ENCODE measurements around the gene LRRC74A.
"Not testable (repeated sequence)": the region's sequence is repeated elsewhere in the genome, so short reads cannot be mapped to it uniquely, and the experiment has no call there.

The LRRC74A gene

GRCh38 chr14:76883447-76883846 is 57.2 kb downstream of the LRRC74A start:
- H3K36me3 ChIP-seq (ENCODE audit: control insufficient read depth in 2 of 2, insufficient read depth in 2 of 2, low read length in 2 of 2) = no peaks in the 10 kb centered on the region
- no peak overlapping the region for H3K4me3 ChIP-seq (ENCODE audit: low read length in 2 of 2)
- H3K4me1 ChIP-seq (ENCODE audit: control insufficient read depth in 2 of 2, insufficient read depth in 2 of 2, low read length in 2 of 2) = no peaks in the 10 kb centered on the region
- no peak overlapping the region for H3K27ac ChIP-seq (ENCODE audit: low read depth in 2 of 2, low read length in 2 of 2)
- no peaks in the 10 kb centered on the region for H3K9me3 ChIP-seq (ENCODE audit: control insufficient read depth in 2 of 2, low read length in 2 of 2)
- H3K9ac ChIP-seq (ENCODE audit: low read depth in 1 of 2, low read length in 2 of 2) = no peak overlapping the region
- peaks cover 0 to 4% of the 10 kb centered on the region in 2 donors for H3K27me3 ChIP-seq (ENCODE audit: control insufficient read depth in 2 of 2, insufficient read depth in 2 of 2, low read length in 2 of 2)

GRCh38 chr14:76884394-76884793 is 58.2 kb downstream of the LRRC74A start:
- no peak overlapping the region for H3K4me3 ChIP-seq (ENCODE audit: low read length in 2 of 2)
- no peaks in the 10 kb centered on the region for H3K36me3 ChIP-seq (ENCODE audit: control insufficient read depth in 2 of 2, insufficient read depth in 2 of 2, low read length in 2 of 2)
- no peak overlapping the region for H3K9ac ChIP-seq (ENCODE audit: low read depth in 1 of 2, low read length in 2 of 2)
- H3K4me1 ChIP-seq (ENCODE audit: control insufficient read depth in 2 of 2, insufficient read depth in 2 of 2, low read length in 2 of 2) = no peaks in the 10 kb centered on the region
- no peak overlapping the region for H3K27ac ChIP-seq (ENCODE audit: low read depth in 2 of 2, low read length in 2 of 2)
- H3K27me3 ChIP-seq (ENCODE audit: control insufficient read depth in 2 of 2, insufficient read depth in 2 of 2, low read length in 2 of 2) = peaks cover 0 to 4% of the 10 kb centered on the region in 2 donors
- H3K9me3 ChIP-seq (ENCODE audit: control insufficient read depth in 2 of 2, low read length in 2 of 2) = no peaks in the 10 kb centered on the region

GRCh38 chr14:76884853-76885276 is 58.7 kb downstream of the LRRC74A start:
- no peak overlapping the region for H3K4me3 ChIP-seq (ENCODE audit: low read length in 2 of 2)

GRCh38 chr14:76887191-76887590 is 61.0 kb downstream of the LRRC74A start:
- Histone ChIP-seq H3K4me1 (ENCODE audit: control insufficient read depth in 2 of 2, insufficient read depth in 2 of 2, low read length in 2 of 2) (no peaks in the 10 kb centered on the region), H3K27me3 (ENCODE audit: control insufficient read depth in 2 of 2, insufficient read depth in 2 of 2, low read length in 2 of 2) (peaks cover 0 to 4% of the 10 kb centered on the region in 2 donors), H3K36me3 (ENCODE audit: control insufficient read depth in 2 of 2, insufficient read depth in 2 of 2, low read length in 2 of 2) (no peaks in the 10 kb centered on the region), H3K9me3 (ENCODE audit: control insufficient read depth in 2 of 2, low read length in 2 of 2) (no peaks in the 10 kb centered on the region), H3K9ac (ENCODE audit: low read depth in 1 of 2, low read length in 2 of 2) (no peak overlapping the region), H3K27ac (ENCODE audit: low read depth in 2 of 2, low read length in 2 of 2) (no peak overlapping the region), H3K4me3 (ENCODE audit: low read length in 2 of 2) (no peak overlapping the region)

More at GRCh38 chr14:76884853-76885276, 58.7 kb downstream of the LRRC74A start:
- Histone ChIP-seq H3K9ac (ENCODE audit: low read depth in 1 of 2, low read length in 2 of 2) (no peak overlapping the region), H3K36me3 (ENCODE audit: control insufficient read depth in 2 of 2, insufficient read depth in 2 of 2, low read length in 2 of 2) (no peaks in the 10 kb centered on the region), H3K27me3 (ENCODE audit: control insufficient read depth in 2 of 2, insufficient read depth in 2 of 2, low read length in 2 of 2) (peaks cover 0 to 4% of the 10 kb centered on the region in 2 donors), H3K27ac (ENCODE audit: low read depth in 2 of 2, low read length in 2 of 2) (no peak overlapping the region), H3K4me1 (ENCODE audit: control insufficient read depth in 2 of 2, insufficient read depth in 2 of 2, low read length in 2 of 2) (no peaks in the 10 kb centered on the region), H3K9me3 (ENCODE audit: control insufficient read depth in 2 of 2, low read length in 2 of 2) (no peaks in the 10 kb centered on the region)

GRCh38 chr14:76891391-76891790 is 65.2 kb downstream of the LRRC74A start:
- Histone ChIP-seq H3K9ac (ENCODE audit: low read depth in 1 of 2, low read length in 2 of 2) (no peak overlapping the region), H3K27ac (ENCODE audit: low read depth in 2 of 2, low read length in 2 of 2) (no peak overlapping the region), H3K27me3 (ENCODE audit: control insufficient read depth in 2 of 2, insufficient read depth in 2 of 2, low read length in 2 of 2) (peaks cover 0 to 4% of the 10 kb centered on the region in 2 donors), H3K4me1 (ENCODE audit: control insufficient read depth in 2 of 2, insufficient read depth in 2 of 2, low read length in 2 of 2) (no peaks in the 10 kb centered on the region), H3K9me3 (ENCODE audit: control insufficient read depth in 2 of 2, low read length in 2 of 2) (no peaks in the 10 kb centered on the region), H3K4me3 (ENCODE audit: low read length in 2 of 2) (no peak overlapping the region), H3K36me3 (ENCODE audit: control insufficient read depth in 2 of 2, insufficient read depth in 2 of 2, low read length in 2 of 2) (no peaks in the 10 kb centered on the region)

GRCh38 chr14:76894308-76894707 is 68.1 kb downstream of the LRRC74A start:
- Histone ChIP-seq H3K4me3 (ENCODE audit: low read length in 2 of 2) (no peak overlapping the region), H3K4me1 (ENCODE audit: control insufficient read depth in 2 of 2, insufficient read depth in 2 of 2, low read length in 2 of 2) (no peaks in the 10 kb centered on the region), H3K36me3 (ENCODE audit: control insufficient read depth in 2 of 2, insufficient read depth in 2 of 2, low read length in 2 of 2) (no peaks in the 10 kb centered on the region), H3K9ac (ENCODE audit: low read depth in 1 of 2, low read length in 2 of 2) (no peak overlapping the region), H3K27me3 (ENCODE audit: control insufficient read depth in 2 of 2, insufficient read depth in 2 of 2, low read length in 2 of 2) (no peaks in the 10 kb centered on the region), H3K9me3 (ENCODE audit: control insufficient read depth in 2 of 2, low read length in 2 of 2) (no peaks in the 10 kb centered on the region), H3K27ac (ENCODE audit: low read depth in 2 of 2, low read length in 2 of 2) (no peak overlapping the region)

GRCh38 chr14:76898006-76898405 is 71.8 kb downstream of the LRRC74A start:
- H3K9me3 ChIP-seq (ENCODE audit: control insufficient read depth in 2 of 2, low read length in 2 of 2); H3K9ac ChIP-seq (ENCODE audit: low read depth in 1 of 2, low read length in 2 of 2); H3K4me3 ChIP-seq (ENCODE audit: low read length in 2 of 2): not testable (repeated sequence)

GRCh38 chr14:76900682-76901081 is 74.5 kb downstream of the LRRC74A start:
- Histone ChIP-seq H3K4me3 (ENCODE audit: low read length in 2 of 2) (no peak overlapping the region), H3K36me3 (ENCODE audit: control insufficient read depth in 2 of 2, insufficient read depth in 2 of 2, low read length in 2 of 2) (no peaks in the 10 kb centered on the region), H3K4me1 (ENCODE audit: control insufficient read depth in 2 of 2, insufficient read depth in 2 of 2, low read length in 2 of 2) (peaks cover 0 to 7% of the 10 kb centered on the region in 2 donors), H3K27ac (ENCODE audit: low read depth in 2 of 2, low read length in 2 of 2) (peak overlapping the region in 1 of 2 donors; percentile 34), H3K9me3 (ENCODE audit: control insufficient read depth in 2 of 2, low read length in 2 of 2) (no peaks in the 10 kb centered on the region), H3K27me3 (ENCODE audit: control insufficient read depth in 2 of 2, insufficient read depth in 2 of 2, low read length in 2 of 2) (no peaks in the 10 kb centered on the region), H3K9ac (ENCODE audit: low read depth in 1 of 2, low read length in 2 of 2) (no peak overlapping the region)

More at GRCh38 chr14:76898006-76898405, 71.8 kb downstream of the LRRC74A start:
- H3K36me3 ChIP-seq (ENCODE audit: control insufficient read depth in 2 of 2, insufficient read depth in 2 of 2, low read length in 2 of 2); H3K27me3 ChIP-seq (ENCODE audit: control insufficient read depth in 2 of 2, insufficient read depth in 2 of 2, low read length in 2 of 2); H3K4me1 ChIP-seq (ENCODE audit: control insufficient read depth in 2 of 2, insufficient read depth in 2 of 2, low read length in 2 of 2); H3K27ac ChIP-seq (ENCODE audit: low read depth in 2 of 2, low read length in 2 of 2): not testable (repeated sequence)

GRCh38 chr14:76901171-76902055 is 75.2 kb downstream of the LRRC74A start:
- no peak overlapping the region for H3K4me3 ChIP-seq (ENCODE audit: low read length in 2 of 2)
- H3K27ac ChIP-seq (ENCODE audit: low read depth in 2 of 2, low read length in 2 of 2) = peak overlapping the region; percentile 5 to 34

GRCh38 chr14:76902591-76902990 is 76.4 kb downstream of the LRRC74A start:
- Histone ChIP-seq H3K9ac (ENCODE audit: low read depth in 1 of 2, low read length in 2 of 2) (no peak overlapping the region), H3K27me3 (ENCODE audit: control insufficient read depth in 2 of 2, insufficient read depth in 2 of 2, low read length in 2 of 2) (no peaks in the 10 kb centered on the region), H3K4me1 (ENCODE audit: control insufficient read depth in 2 of 2, insufficient read depth in 2 of 2, low read length in 2 of 2) (peaks cover 0 to 7% of the 10 kb centered on the region in 2 donors), H3K9me3 (ENCODE audit: control insufficient read depth in 2 of 2, low read length in 2 of 2) (no peaks in the 10 kb centered on the region), H3K36me3 (ENCODE audit: control insufficient read depth in 2 of 2, insufficient read depth in 2 of 2, low read length in 2 of 2) (no peaks in the 10 kb centered on the region), H3K4me3 (ENCODE audit: low read length in 2 of 2) (no peak overlapping the region), H3K27ac (ENCODE audit: low read depth in 2 of 2, low read length in 2 of 2) (peak overlapping the region in 1 of 2 donors; percentile 6)

More at GRCh38 chr14:76901171-76902055, 75.2 kb downstream of the LRRC74A start:
- H3K36me3 ChIP-seq (ENCODE audit: control insufficient read depth in 2 of 2, insufficient read depth in 2 of 2, low read length in 2 of 2) = no peaks in the 10 kb centered on the region
- peaks cover 0 to 7% of the 10 kb centered on the region in 2 donors for H3K4me1 ChIP-seq (ENCODE audit: control insufficient read depth in 2 of 2, insufficient read depth in 2 of 2, low read length in 2 of 2)
- H3K9ac ChIP-seq (ENCODE audit: low read depth in 1 of 2, low read length in 2 of 2) = no peak overlapping the region
- H3K27me3 ChIP-seq (ENCODE audit: control insufficient read depth in 2 of 2, insufficient read depth in 2 of 2, low read length in 2 of 2) = no peaks in the 10 kb centered on the region
- H3K9me3 ChIP-seq (ENCODE audit: control insufficient read depth in 2 of 2, low read length in 2 of 2) = no peaks in the 10 kb centered on the region
